ENCODE results near the gene P3H2. TPM values are rescaled to one million over a fixed set of nuclear protein-coding genes. Genes with fewer than 3 reads are reported as not detected.

The P3H2 gene
- total RNA-seq, 4 donors from 2014 or later: 15.6 to 41.5 (median 27.1) TPM

DNA sequence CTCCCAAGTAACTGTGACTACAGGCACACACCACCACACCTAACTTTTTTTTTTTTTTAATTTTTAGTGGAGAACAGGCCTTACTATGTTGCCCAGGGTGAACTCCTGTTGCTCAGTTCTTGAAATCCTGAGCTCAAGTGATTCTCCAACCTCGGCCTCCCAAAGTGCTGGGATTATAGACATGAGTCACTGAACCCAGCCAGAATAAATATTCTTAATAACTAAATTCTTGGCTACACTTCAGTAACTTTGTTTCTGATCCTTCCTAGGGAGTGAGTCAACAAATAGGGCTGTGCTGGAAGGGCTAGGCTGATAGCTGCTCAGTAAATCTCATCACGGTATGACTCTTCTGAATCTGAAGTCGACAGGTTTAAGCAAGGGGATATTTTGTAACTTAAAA, 56.6 kb downstream of the P3H2 start:
- peaks cover 0 to 21% (median 10%) of the 10 kb centered on the region in 4 donors for H3K4me1 ChIP-seq
- 33% methylated on average over 3 of the region's 3 CpGs for WGBS
- no peak overlapping the region for H3K4me3 ChIP-seq
- H3K36me3 ChIP-seq: no peaks in the 10 kb centered on the region
- no peaks in the 10 kb centered on the region for H3K9me3 ChIP-seq
- H3K27ac ChIP-seq (replicated peaks in 1 of 4): no peak overlapping the region
- no peak for TF ChIP-seq POLR2AphosphoS5 (IDR thresholded peaks at IDR 0.05)
- no peak for TF ChIP-seq POLR2A (IDR thresholded peaks at IDR 0.05; ENCODE audit: low read depth)
- TF ChIP-seq, protein P1, sequence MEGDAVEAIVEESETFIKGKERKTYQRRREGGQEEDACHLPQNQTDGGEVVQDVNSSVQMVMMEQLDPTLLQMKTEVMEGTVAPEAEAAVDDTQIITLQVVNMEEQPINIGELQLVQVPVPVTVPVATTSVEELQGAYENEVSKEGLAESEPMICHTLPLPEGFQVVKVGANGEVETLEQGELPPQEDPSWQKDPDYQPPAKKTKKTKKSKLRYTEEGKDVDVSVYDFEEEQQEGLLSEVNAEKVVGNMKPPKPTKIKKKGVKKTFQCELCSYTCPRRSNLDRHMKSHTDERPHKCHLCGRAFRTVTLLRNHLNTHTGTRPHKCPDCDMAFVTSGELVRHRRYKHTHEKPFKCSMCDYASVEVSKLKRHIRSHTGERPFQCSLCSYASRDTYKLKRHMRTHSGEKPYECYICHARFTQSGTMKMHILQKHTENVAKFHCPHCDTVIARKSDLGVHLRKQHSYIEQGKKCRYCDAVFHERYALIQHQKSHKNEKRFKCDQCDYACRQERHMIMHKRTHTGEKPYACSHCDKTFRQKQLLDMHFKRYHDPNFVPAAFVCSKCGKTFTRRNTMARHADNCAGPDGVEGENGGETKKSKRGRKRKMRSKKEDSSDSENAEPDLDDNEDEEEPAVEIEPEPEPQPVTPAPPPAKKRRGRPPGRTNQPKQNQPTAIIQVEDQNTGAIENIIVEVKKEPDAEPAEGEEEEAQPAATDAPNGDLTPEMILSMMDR (IDR thresholded peaks at IDR 0.05): no peak
- no peak for TF ChIP-seq EP300 (IDR thresholded peaks at IDR 0.05)
- DNase-seq (ENCODE audit: extremely low spot score): no peak
- intact Hi-C loops (cut with DNase I): no loop called here
- H3K27me3 ChIP-seq: no peaks in the 10 kb centered on the region

DNA sequence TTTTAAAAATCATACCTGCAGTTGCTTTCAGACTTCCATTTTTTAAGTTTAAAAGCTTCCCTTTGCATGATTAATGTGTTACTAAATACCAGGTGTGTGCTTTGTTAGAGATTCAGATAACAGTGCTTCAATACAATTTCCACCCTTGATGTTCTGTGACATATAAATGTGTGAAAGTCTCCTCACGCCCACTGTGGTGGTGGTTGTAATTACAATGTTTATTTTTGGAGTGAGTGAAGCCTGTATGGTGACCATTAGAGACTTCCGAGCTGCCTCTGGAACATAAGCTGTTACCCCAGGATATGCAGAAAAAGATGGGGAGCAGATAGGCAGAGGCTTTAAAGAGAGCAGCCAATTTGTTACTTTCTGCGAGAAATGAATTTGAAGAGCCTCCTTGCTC, 57.2 kb downstream of the P3H2 start:
- H3K9me3 ChIP-seq: no peaks in the 10 kb centered on the region
- TF ChIP-seq POLR2A (IDR thresholded peaks at IDR 0.05; ENCODE audit: low read depth) (no peak), POLR2AphosphoS5 (IDR thresholded peaks at IDR 0.05) (no peak), EP300 (IDR thresholded peaks at IDR 0.05) (no peak)
- TF ChIP-seq, protein P1 (IDR thresholded peaks at IDR 0.05): no peak
- DNase-seq (ENCODE audit: extremely low spot score): no peak
- H3K27me3 ChIP-seq: no peaks in the 10 kb centered on the region
- WGBS: 91% methylated on average over 3 of the region's 3 CpGs
- peaks cover 0 to 27% (median 15%) of the 10 kb centered on the region in 4 donors for H3K4me1 ChIP-seq
- no peak overlapping the region for H3K27ac ChIP-seq (replicated peaks in 1 of 4)
- H3K36me3 ChIP-seq: no peaks in the 10 kb centered on the region
- H3K4me3 ChIP-seq: no peak overlapping the region
- intact Hi-C loops (cut with DNase I): no loop called here

DNA sequence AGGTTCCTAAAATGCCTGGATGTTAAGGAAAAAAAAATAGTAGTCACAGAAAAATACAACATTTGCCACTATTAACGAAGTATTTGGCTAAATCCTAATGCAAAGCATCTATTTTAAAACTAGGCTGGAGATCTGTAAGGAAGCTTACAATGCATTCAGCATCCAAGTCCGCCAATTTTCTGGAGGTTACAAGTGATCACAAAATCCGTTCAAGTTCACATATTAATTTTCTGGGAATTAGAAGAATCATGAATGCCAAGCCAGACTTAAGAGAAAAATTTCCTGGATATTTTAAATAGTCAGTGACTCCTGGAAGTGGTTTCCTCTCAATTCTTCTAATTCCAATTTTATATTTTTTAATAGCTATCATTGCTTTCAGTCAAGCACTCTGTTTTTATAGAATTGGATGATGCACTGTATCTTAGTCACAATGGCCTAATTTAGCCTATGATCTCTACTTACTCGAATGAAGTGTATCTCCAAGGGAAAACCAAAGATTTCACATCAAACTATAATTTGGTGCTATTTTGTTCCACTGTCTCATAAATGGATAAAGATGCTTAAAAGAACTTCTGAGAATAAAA, 60.4 kb downstream of the P3H2 start:
- Histone ChIP-seq H3K27ac (replicated peaks in 1 of 4) (no peak overlapping the region), H3K27me3 (no peaks in the 10 kb centered on the region), H3K4me1 (peaks cover 0 to 42% (median 20%) of the 10 kb centered on the region in 4 donors), H3K36me3 (no peaks in the 10 kb centered on the region), H3K4me3 (no peak overlapping the region), H3K9me3 (no peaks in the 10 kb centered on the region)
- TF ChIP-seq POLR2AphosphoS5 (IDR thresholded peaks at IDR 0.05) (no peak), POLR2A (IDR thresholded peaks at IDR 0.05; ENCODE audit: low read depth) (no peak), EP300 (IDR thresholded peaks at IDR 0.05) (no peak)
- TF ChIP-seq, protein P1 (IDR thresholded peaks at IDR 0.05): no peak
- DNase-seq (ENCODE audit: extremely low spot score): no peak
- 90% methylated on average over 4 of the region's 4 CpGs for WGBS
- intact Hi-C loops (cut with DNase I): no loop called here

DNA sequence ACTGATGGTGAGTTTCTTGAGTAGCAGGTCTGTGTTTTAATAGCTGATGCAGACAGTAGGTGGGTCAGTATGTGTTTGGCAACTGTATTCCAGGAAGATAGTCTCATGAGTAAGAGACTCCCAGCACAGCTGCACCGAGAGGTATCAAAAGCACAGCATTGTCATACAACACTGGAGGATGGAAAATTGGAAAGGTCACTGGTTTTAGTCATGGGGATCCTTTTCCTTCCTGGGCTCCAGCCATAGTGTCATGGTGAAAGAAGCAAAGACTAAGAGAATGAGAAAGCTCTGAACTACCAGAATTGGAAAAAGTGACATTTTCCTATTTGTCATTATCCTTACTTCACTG, 61.5 kb downstream of the P3H2 start:
- DNase-seq (ENCODE audit: extremely low spot score): no peak
- intact Hi-C loops (cut with DNase I): no loop called here
- H3K27me3 ChIP-seq: no peaks in the 10 kb centered on the region
- WGBS: 29% methylated on average over 1 of the region's 1 CpG
- H3K27ac ChIP-seq (replicated peaks in 1 of 4): peak overlapping the region in 3 of 4 donors; percentile 23 to 49 (median 26)
- no peaks in the 10 kb centered on the region for H3K9me3 ChIP-seq
- TF ChIP-seq POLR2AphosphoS5 (IDR thresholded peaks at IDR 0.05): no peak
- no peak for TF ChIP-seq POLR2A (IDR thresholded peaks at IDR 0.05; ENCODE audit: low read depth)
- no peak for TF ChIP-seq EP300 (IDR thresholded peaks at IDR 0.05)
- TF ChIP-seq, protein P1 (IDR thresholded peaks at IDR 0.05): no peak
- H3K4me1 ChIP-seq: peaks cover 0 to 40% (median 17%) of the 10 kb centered on the region in 4 donors
- H3K4me3 ChIP-seq: no peak overlapping the region
- H3K36me3 ChIP-seq: no peaks in the 10 kb centered on the region
